Ishikawa (cell line): ENCODE data around the gene ARID5B.

Source experiments
- CEBPB ChIP-seq: IDR thresholded peaks from 2 replicates; pipeline ENCODE4 v1.6.1; 2012
- RAD21 ChIP-seq: IDR thresholded peaks from 2 replicates; pipeline ENCODE4 v1.6.1; 2012; ENCODE audit warnings: low read depth
- TAF1 ChIP-seq: IDR thresholded peaks from 2 replicates; pipeline ENCODE4 v1.6.1; 2012; ENCODE audit warnings: low read depth, mild to moderate bottlenecking
- TEAD4 ChIP-seq: IDR thresholded peaks from 2 replicates; pipeline ENCODE4 v1.6.1; 2012
- TF ChIP-seq, protein P1 (sequence below): IDR thresholded peaks from 2 replicates; pipeline ENCODE4 v1.6.1; 2012; ENCODE audit warnings: low read depth, mild to moderate bottlenecking

GRCh38 chr10:62053860-62054259 lies 152.4 kb downstream of the ARID5B start:
- TF ChIP-seq, protein P1, sequence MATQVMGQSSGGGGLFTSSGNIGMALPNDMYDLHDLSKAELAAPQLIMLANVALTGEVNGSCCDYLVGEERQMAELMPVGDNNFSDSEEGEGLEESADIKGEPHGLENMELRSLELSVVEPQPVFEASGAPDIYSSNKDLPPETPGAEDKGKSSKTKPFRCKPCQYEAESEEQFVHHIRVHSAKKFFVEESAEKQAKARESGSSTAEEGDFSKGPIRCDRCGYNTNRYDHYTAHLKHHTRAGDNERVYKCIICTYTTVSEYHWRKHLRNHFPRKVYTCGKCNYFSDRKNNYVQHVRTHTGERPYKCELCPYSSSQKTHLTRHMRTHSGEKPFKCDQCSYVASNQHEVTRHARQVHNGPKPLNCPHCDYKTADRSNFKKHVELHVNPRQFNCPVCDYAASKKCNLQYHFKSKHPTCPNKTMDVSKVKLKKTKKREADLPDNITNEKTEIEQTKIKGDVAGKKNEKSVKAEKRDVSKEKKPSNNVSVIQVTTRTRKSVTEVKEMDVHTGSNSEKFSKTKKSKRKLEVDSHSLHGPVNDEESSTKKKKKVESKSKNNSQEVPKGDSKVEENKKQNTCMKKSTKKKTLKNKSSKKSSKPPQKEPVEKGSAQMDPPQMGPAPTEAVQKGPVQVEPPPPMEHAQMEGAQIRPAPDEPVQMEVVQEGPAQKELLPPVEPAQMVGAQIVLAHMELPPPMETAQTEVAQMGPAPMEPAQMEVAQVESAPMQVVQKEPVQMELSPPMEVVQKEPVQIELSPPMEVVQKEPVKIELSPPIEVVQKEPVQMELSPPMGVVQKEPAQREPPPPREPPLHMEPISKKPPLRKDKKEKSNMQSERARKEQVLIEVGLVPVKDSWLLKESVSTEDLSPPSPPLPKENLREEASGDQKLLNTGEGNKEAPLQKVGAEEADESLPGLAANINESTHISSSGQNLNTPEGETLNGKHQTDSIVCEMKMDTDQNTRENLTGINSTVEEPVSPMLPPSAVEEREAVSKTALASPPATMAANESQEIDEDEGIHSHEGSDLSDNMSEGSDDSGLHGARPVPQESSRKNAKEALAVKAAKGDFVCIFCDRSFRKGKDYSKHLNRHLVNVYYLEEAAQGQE, result no peak
- no peak for TF ChIP-seq RAD21
- TF ChIP-seq TAF1, result no peak
- no peak for TF ChIP-seq CEBPB
- no peak for TF ChIP-seq TEAD4
